ENCODE data around the gene SEMG2. TPM values are rescaled to one million over a fixed set of nuclear protein-coding genes. Genes with fewer than 3 reads are reported as not detected.

SEMG2 gene
- total and polyA plus RNA-seq, 12 donors = not detected

GRCh38 chr20:45206725-45207124, 14.4 kb upstream of the SEMG2 start, which contains the start of gene SEMG1:
Gene SEMG1 (plus strand): TSS chr20:45207033. CDS start chr20:45207054, 21 bp downstream.
- H3K4me3 ChIP-seq = no peak within 1 kb of the TSS
- WGBS, 2 donors = 25 to 38% methylated on average over 1 of the region's 1 CpG
- intact Hi-C loops (cut with DNase I) = no loop called here
- no peaks in the 10 kb centered on the region for H3K4me1 ChIP-seq
- H3K27me3 ChIP-seq = peaks cover 0 to 29% (median 7%) of the 10 kb centered on the region in 7 donors
- no peak within 1 kb of the TSS for H3K27ac ChIP-seq
- no peak for TF ChIP-seq CTCF (IDR thresholded peaks at IDR 0.05)
- no peak for DNase-seq
- peaks cover 0 to 23% (median 7%) of the 10 kb centered on the region in 11 donors for H3K9me3 ChIP-seq
- no peaks in the 10 kb centered on the region for H3K36me3 ChIP-seq
- ATAC-seq = no peak

- DNase-seq = no peak
- intact Hi-C loops (cut with DNase I) = no loop called here
- no peak overlapping the region for H3K27ac ChIP-seq
- H3K36me3 ChIP-seq = no peaks in the 10 kb centered on the region
- H3K4me3 ChIP-seq = no peak overlapping the region
- H3K9me3 ChIP-seq = no peaks in the 10 kb centered on the region
- WGBS, 2 donors = 93 to 95% methylated on average over 1 of the region's 1 CpG
- peaks cover 0 to 35% (median 7%) of the 10 kb centered on the region in 7 donors for H3K27me3 ChIP-seq
- no peak for TF ChIP-seq CTCF (IDR thresholded peaks at IDR 0.05)
- ATAC-seq = no peak
- no peaks in the 10 kb centered on the region for H3K4me1 ChIP-seq
Observed at GRCh38 chr20:45209924-45210323, 11.2 kb upstream of the SEMG2 start.

- TF ChIP-seq CTCF (IDR thresholded peaks at IDR 0.05) = no peak
- Histone ChIP-seq H3K4me3 (no peak overlapping the region), H3K27me3 (peaks cover 0 to 26% (median 7%) of the 10 kb centered on the region in 7 donors), H3K27ac (no peak overlapping the region), H3K4me1 (no peaks in the 10 kb centered on the region), H3K36me3 (no peaks in the 10 kb centered on the region), H3K9me3 (no peaks in the 10 kb centered on the region)
- DNase-seq (no peak), ATAC-seq (no peak)
- intact Hi-C loops (cut with DNase I) = no loop called here
Observed at GRCh38 chr20:45211569-45212474, 9.4 kb upstream of the SEMG2 start.

GRCh38 chr20:45212836-45213235, 8.3 kb upstream of the SEMG2 start:
- TF ChIP-seq CTCF (IDR thresholded peaks at IDR 0.05) = no peak
- Histone ChIP-seq H3K27ac (no peak overlapping the region), H3K36me3 (no peaks in the 10 kb centered on the region), H3K4me1 (no peaks in the 10 kb centered on the region), H3K27me3 (peaks cover 0 to 17% (median 2%) of the 10 kb centered on the region in 7 donors), H3K4me3 (no peak overlapping the region), H3K9me3 (no peaks in the 10 kb centered on the region)
- DNase-seq (no peak), ATAC-seq (no peak)
- intact Hi-C loops (cut with DNase I) = no loop called here
- WGBS, 2 donors = 80 to 81% methylated on average over 3 of the region's 3 CpGs

Measured in heart right ventricle (tissue), 16 donors.